Bronchial epithelial cell (primary cell): Measurements from ENCODE around the gene CLASP1. TPM values are rescaled to one million over a fixed set of nuclear protein-coding genes. Genes with fewer than 3 reads are reported as not detected.

Source experiments
- DNase-seq: peaks from one replicate; pipeline ENCODE4 v3.0.0-alpha.2; 2010; ENCODE audit warnings: low read depth
- FAIRE-seq: peaks from 2 replicates; lab custom pipeline; 2011; peaks lifted over from hg19 to GRCh38; lab: Jason Lieb, UNC
- H3K27me3 ChIP-seq: 2 replicates; pipeline ENCODE4 v1.5.1; 2011; ENCODE audit warnings: low read length; ENCODE audit not compliant: control insufficient read depth, insufficient read depth
- H3K36me3 ChIP-seq: 2 replicates; pipeline ENCODE4 v1.5.1; 2011; ENCODE audit warnings: low read length; ENCODE audit not compliant: control insufficient read depth, insufficient read depth
- H3K4me3 ChIP-seq: 2 replicates; pipeline ENCODE4 v1.5.1; 2011; ENCODE audit warnings: mild to moderate bottlenecking, low read depth, low read length, control low read depth
- CTCF ChIP-seq: IDR thresholded peaks from 2 replicates; pipeline ENCODE4 v1.5.1; 2011; ENCODE audit warnings: mild to moderate bottlenecking, moderate library complexity, low read length, control low read depth, inconsistent platforms; ENCODE audit not compliant: insufficient read depth, severe bottlenecking
- total RNA-seq: library from RNA; depleted of rRNA; stranded (reverse); fragments of >200 nt; gene quantifications from 2 replicates; pipeline ENCODE4 v1.2.1, GENCODE V29; 2014

Gene CLASP1
- total RNA-seq, 1 donor from 2014 or later: 56.9 TPM

- Histone ChIP-seq H3K36me3 (no peaks in the 10 kb centered on the region), H3K27me3 (no peaks in the 10 kb centered on the region), H3K4me3 (no peak overlapping the region)
- no peak for TF ChIP-seq CTCF
- no peak for DNase-seq
- FAIRE-seq: no peak
Measured at GRCh38 chr2:121666042-121666441, 16.8 kb upstream of the CLASP1 start.

GRCh38 chr2:121665504-121665903, 16.2 kb upstream of the CLASP1 start:
- Histone ChIP-seq H3K4me3 (no peak overlapping the region), H3K36me3 (no peaks in the 10 kb centered on the region), H3K27me3 (no peaks in the 10 kb centered on the region)
- TF ChIP-seq CTCF: no peak
- DNase-seq: peak; percentile 93
- FAIRE-seq: no peak

GRCh38 chr2:121664713-121665112, 15.5 kb upstream of the CLASP1 start:
- FAIRE-seq (no peak), DNase-seq (no peak)
- TF ChIP-seq CTCF: no peak
- H3K36me3 ChIP-seq: no peaks in the 10 kb centered on the region
- no peaks in the 10 kb centered on the region for H3K27me3 ChIP-seq
- H3K4me3 ChIP-seq: no peak overlapping the region

GRCh38 chr2:121664086-121664485, 14.8 kb upstream of the CLASP1 start:
- FAIRE-seq: no peak
- DNase-seq: peak; percentile 79
- Histone ChIP-seq H3K36me3 (no peaks in the 10 kb centered on the region), H3K4me3 (no peak overlapping the region), H3K27me3 (no peaks in the 10 kb centered on the region)
- TF ChIP-seq CTCF: no peak

GRCh38 chr2:121663434-121663833, 14.2 kb upstream of the CLASP1 start:
- H3K27me3 ChIP-seq: no peaks in the 10 kb centered on the region
- no peak for TF ChIP-seq CTCF
- H3K36me3 ChIP-seq: no peaks in the 10 kb centered on the region
- FAIRE-seq (no peak), DNase-seq (no peak)
- no peak overlapping the region for H3K4me3 ChIP-seq

- DNase-seq: no peak
- Histone ChIP-seq H3K27me3 (no peaks in the 10 kb centered on the region), H3K36me3 (no peaks in the 10 kb centered on the region), H3K4me3 (no peak overlapping the region)
- TF ChIP-seq CTCF: no peak
- no peak for FAIRE-seq
Measured at GRCh38 chr2:121662656-121663055, 13.4 kb upstream of the CLASP1 start.
